ENCODE results near the gene EXOC6.

DNA sequence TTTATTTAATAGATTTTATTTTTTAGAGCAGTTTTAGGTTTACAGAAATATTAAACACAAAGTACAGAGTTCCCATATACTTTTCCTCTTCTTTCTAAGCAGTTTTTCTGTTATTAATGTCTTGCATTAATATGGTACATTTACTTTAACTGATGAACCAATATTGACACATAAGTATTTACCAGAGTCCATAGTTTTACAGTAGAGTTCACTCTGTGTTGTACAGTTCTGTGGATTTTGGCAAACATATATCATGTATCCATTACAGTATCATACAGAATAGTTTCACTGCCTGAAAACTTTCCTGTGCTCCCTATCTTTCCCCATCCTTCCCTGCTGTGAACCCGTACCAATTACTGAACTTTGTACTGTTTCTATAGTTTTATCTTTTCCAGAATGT, 55.3 kb downstream of the EXOC6 start:
- TF ChIP-seq, protein P1, sequence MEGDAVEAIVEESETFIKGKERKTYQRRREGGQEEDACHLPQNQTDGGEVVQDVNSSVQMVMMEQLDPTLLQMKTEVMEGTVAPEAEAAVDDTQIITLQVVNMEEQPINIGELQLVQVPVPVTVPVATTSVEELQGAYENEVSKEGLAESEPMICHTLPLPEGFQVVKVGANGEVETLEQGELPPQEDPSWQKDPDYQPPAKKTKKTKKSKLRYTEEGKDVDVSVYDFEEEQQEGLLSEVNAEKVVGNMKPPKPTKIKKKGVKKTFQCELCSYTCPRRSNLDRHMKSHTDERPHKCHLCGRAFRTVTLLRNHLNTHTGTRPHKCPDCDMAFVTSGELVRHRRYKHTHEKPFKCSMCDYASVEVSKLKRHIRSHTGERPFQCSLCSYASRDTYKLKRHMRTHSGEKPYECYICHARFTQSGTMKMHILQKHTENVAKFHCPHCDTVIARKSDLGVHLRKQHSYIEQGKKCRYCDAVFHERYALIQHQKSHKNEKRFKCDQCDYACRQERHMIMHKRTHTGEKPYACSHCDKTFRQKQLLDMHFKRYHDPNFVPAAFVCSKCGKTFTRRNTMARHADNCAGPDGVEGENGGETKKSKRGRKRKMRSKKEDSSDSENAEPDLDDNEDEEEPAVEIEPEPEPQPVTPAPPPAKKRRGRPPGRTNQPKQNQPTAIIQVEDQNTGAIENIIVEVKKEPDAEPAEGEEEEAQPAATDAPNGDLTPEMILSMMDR (IDR thresholded peaks at IDR 0.05): no peak
- TF ChIP-seq POLR2A (IDR thresholded peaks at IDR 0.05): no peak
- no peak for TF ChIP-seq EP300 (IDR thresholded peaks at IDR 0.05)
